Left cardiac atrium (tissue), 4 donors: ENCODE measurements around the gene KCNT1. TPM values are rescaled to one million over a fixed set of nuclear protein-coding genes. Genes with fewer than 3 reads are reported as not detected.
A peak's percentile ranks its signal among the peaks of the same experiment; 100 is the strongest.

Source experiments
- ATAC-seq, 2 donors: fragments of 200-7000 bp; cut with Tn5 transposase; one replicate each; pipeline ENCODE4 v1.9.1; 2020; ENCODE audit warnings: mild to moderate bottlenecking in 2 of 2, moderate library complexity in 2 of 2
- DNase-seq: peaks from one replicate; pipeline ENCODE4 v3.0.0-alpha.2; 2020
- intact Hi-C, 2 donors: fragments of 100-400 bp; cut with DNase I; formaldehyde crosslinking; loops; one replicate each; pipeline versions ENCODE4 v1.14.1 to v1.15.1; 2022 to 2023
- total RNA-seq, 2 donors: library from RNA; stranded (reverse); fragmentation: NEBNext Ultra II Directional; extraction: Animal tissue kit (Norgen Biotek cat#: 25700); gene quantifications; one replicate each; pipeline ENCODE4 v1.2.1, GENCODE V29; 2021
- donor health status: DM: no; HTN: yes; CAD: no.
- donor health status: DM: no; HTN: yes; CAD: no; lungs with severe emphysema.
- donor health status: DM: yes; HTN: yes; CAD: no.
- donor health status: Dilated cardiomyopathy.

Gene KCNT1
- total RNA-seq, 2 donors from 2014 or later, result 0.24 to 1.2 TPM

GRCh38 chr9:135803441-135803840 lies 101.5 kb downstream of the KCNT1 start:
- DNase-seq (no peak), ATAC-seq (no peak)
- intact Hi-C loops, result no loop called here

GRCh38 chr9:135804581-135805421 lies 102.8 kb downstream of the KCNT1 start:
- peak; percentile 19 to 24 for ATAC-seq
- intact Hi-C loops, result no loop called here
- no peak for DNase-seq

- DNase-seq, result no peak
- intact Hi-C loops, result no loop called here
Observed at GRCh38 chr9:135805422-135806022, 103.5 kb downstream of the KCNT1 start.

GRCh38 chr9:135809166-135809565 lies 107.2 kb downstream of the KCNT1 start:
- no peak for DNase-seq
- intact Hi-C loops, result no loop called here

More at GRCh38 chr9:135805422-135806022, 103.5 kb downstream of the KCNT1 start:
- no peak for ATAC-seq

GRCh38 chr9:135810806-135811575 lies 109.0 kb downstream of the KCNT1 start:
- intact Hi-C loops, result no loop called here
- ATAC-seq, result no peak
- no peak for DNase-seq

More at GRCh38 chr9:135809166-135809565, 107.2 kb downstream of the KCNT1 start:
- no peak for ATAC-seq

GRCh38 chr9:135811801-135812200 lies 109.8 kb downstream of the KCNT1 start:
- ATAC-seq (peak in 1 of 2 donors; percentile 34), DNase-seq (no peak)
- intact Hi-C loops, result no loop called here

GRCh38 chr9:135812961-135813360 lies 111.0 kb downstream of the KCNT1 start:
- intact Hi-C loops, result no loop called here
- no peak for DNase-seq

GRCh38 chr9:135813671-135814290 lies 111.8 kb downstream of the KCNT1 start:
- ATAC-seq, result no peak
- DNase-seq, result no peak
- intact Hi-C loops, result no loop called here

More at GRCh38 chr9:135812961-135813360, 111.0 kb downstream of the KCNT1 start:
- ATAC-seq, result no peak

- intact Hi-C loops, result no loop called here
- ATAC-seq, result no peak
- DNase-seq, result no peak
Observed at GRCh38 chr9:135814421-135815095, 112.6 kb downstream of the KCNT1 start.

GRCh38 chr9:135815413-135815812 lies 113.4 kb downstream of the KCNT1 start:
- DNase-seq (no peak), ATAC-seq (no peak)
- intact Hi-C loops, result no loop called here

GRCh38 chr9:135815830-135816650 lies 114.1 kb downstream of the KCNT1 start:
- DNase-seq, result no peak
- intact Hi-C loops, result no loop called here
- ATAC-seq, result peak in 1 of 2 donors; percentile 59

GRCh38 chr9:135816651-135816970 lies 114.6 kb downstream of the KCNT1 start:
- intact Hi-C loops, result no loop called here
- ATAC-seq (no peak), DNase-seq (no peak)

- intact Hi-C loops, result no loop called here
- ATAC-seq (no peak), DNase-seq (no peak)
Observed at GRCh38 chr9:135817951-135818717, 116.1 kb downstream of the KCNT1 start.

- intact Hi-C loops, result no loop called here
- no peak for DNase-seq
- no peak for ATAC-seq
Observed at GRCh38 chr9:135818718-135819475, 116.9 kb downstream of the KCNT1 start.

GRCh38 chr9:135819905-135820304 lies 117.9 kb downstream of the KCNT1 start:
- ATAC-seq (no peak), DNase-seq (no peak)
- intact Hi-C loops, result no loop called here

GRCh38 chr9:135820661-135821060 lies 118.7 kb downstream of the KCNT1 start:
- ATAC-seq, result no peak
- intact Hi-C loops, result no loop called here
- no peak for DNase-seq

GRCh38 chr9:135821116-135821515 lies 119.1 kb downstream of the KCNT1 start:
- intact Hi-C loops, result no loop called here

More at GRCh38 chr9:135821116-135821515, 119.1 kb downstream of the KCNT1 start:
- ATAC-seq (no peak), DNase-seq (no peak)
